SK-N-SH treated with all-trans-retinoic acid at 6 μM for 48 hours (cell line): ENCODE data around the gene SNX8.
"Not testable (repeated sequence)": the region's sequence is repeated elsewhere in the genome, so short reads cannot be mapped to it uniquely, and the experiment has no call there.

Experiments
- ESRRG ChIP-seq: fragments of 250-450 bp; sonication (Bioruptor Pico); IDR thresholded peaks from 2 replicates; pipeline ENCODE4 v1.6.1; 2021; ENCODE audit warnings: mild to moderate bottlenecking
- ISL1 ChIP-seq: fragments of 250-450 bp; sonication (Bioruptor Pico); IDR thresholded peaks from 2 replicates; pipeline ENCODE4 v2.1.2; 2022; ENCODE audit warnings: mild to moderate bottlenecking, moderate library complexity
- SNAI2 ChIP-seq: fragments of 250-450 bp; sonication (Bioruptor Pico); IDR thresholded peaks from 2 replicates; pipeline ENCODE4 v1.5.0; 2020; ENCODE audit warnings: mild to moderate bottlenecking, moderate library complexity
- ZFP3 ChIP-seq: fragments of 250-450 bp; sonication (Bioruptor Pico); IDR thresholded peaks from 2 replicates; pipeline ENCODE4 v1.5.0; 2020; ENCODE audit warnings: mild to moderate bottlenecking, moderate library complexity
- ZNF70 ChIP-seq: fragments of 450-650 bp; formaldehyde crosslinking; IDR thresholded peaks from 2 replicates; pipeline ENCODE4 v1.5.0; 2020; ENCODE audit warnings: mild to moderate bottlenecking, moderate library complexity
- TF ChIP-seq, protein P1 (sequence below): fragments of 250-450 bp; sonication (Bioruptor Pico); IDR thresholded peaks from 2 replicates; pipeline ENCODE4 v1.8.0; 2020; ENCODE audit warnings: mild to moderate bottlenecking, moderate library complexity, borderline replicate concordance

- TF ChIP-seq, protein P1, sequence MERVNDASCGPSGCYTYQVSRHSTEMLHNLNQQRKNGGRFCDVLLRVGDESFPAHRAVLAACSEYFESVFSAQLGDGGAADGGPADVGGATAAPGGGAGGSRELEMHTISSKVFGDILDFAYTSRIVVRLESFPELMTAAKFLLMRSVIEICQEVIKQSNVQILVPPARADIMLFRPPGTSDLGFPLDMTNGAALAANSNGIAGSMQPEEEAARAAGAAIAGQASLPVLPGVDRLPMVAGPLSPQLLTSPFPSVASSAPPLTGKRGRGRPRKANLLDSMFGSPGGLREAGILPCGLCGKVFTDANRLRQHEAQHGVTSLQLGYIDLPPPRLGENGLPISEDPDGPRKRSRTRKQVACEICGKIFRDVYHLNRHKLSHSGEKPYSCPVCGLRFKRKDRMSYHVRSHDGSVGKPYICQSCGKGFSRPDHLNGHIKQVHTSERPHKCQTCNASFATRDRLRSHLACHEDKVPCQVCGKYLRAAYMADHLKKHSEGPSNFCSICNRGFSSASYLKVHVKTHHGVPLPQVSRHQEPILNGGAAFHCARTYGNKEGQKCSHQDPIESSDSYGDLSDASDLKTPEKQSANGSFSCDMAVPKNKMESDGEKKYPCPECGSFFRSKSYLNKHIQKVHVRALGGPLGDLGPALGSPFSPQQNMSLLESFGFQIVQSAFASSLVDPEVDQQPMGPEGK = not testable (repeated sequence)
- TF ChIP-seq ZNF70 (CRISPR knock-in tag); ESRRG (CRISPR knock-in tag); ZFP3 (CRISPR knock-in tag); SNAI2 (CRISPR knock-in tag); ISL1: not testable (repeated sequence)
Measured at GRCh38 chr7:2314956-2315530, 802 bp upstream of the SNX8 start.
